ENCODE measurements around the gene ZMYND8.

GRCh38 chr20:47256668-47257236 is 99.7 kb downstream of the ZMYND8 start:
- TF ChIP-seq EZH2 (IDR thresholded peaks at IDR 0.05; ENCODE audit: low read length, missing control alignments), result no peak
- TF ChIP-seq CTCF (conservative IDR thresholded peaks at IDR 0.05 in 1 of 2, IDR thresholded peaks at IDR 0.05 in 1 of 2; ENCODE audit: low read depth in 1 of 2, low read length in 2 of 2), result no peak
